A549 (cell line): ENCODE results near the gene PPP1R37. TPM values are rescaled to one million over a fixed set of nuclear protein-coding genes. Genes with fewer than 3 reads are reported as not detected.

Experiments used
- ATAC-seq, 2 experiments: fragments of 200-7000 bp in 1 of 2; fragments of >200 bp in 1 of 2; cut with Nextera tagmentation in 1 of 2; cut with Tn5 transposase in 1 of 2; 3 replicates each; pipeline versions ENCODE4 v1.8.0 to v1.9.1; 2018 to 2020; ENCODE audit warnings: mild to moderate bottlenecking in 1 of 2, moderate library complexity in 1 of 2
- CTCF ChIA-PET: fragments of 300-600 bp; sonication (Branson Sonifier 250); formaldehyde crosslinking; extraction: SDS; loops from one replicate; lab custom pipeline; 2021; ENCODE audit warnings: antibody characterized with exemption, inconsistent platforms; lab: Yijun Ruan, JAX
- POLR2A ChIA-PET: fragments of 350-600 bp; formaldehyde crosslinking; extraction: SDS; loops from one replicate; lab custom pipeline; 2021; ENCODE audit warnings: antibody characterized with exemption, inconsistent platforms; lab: Yijun Ruan, JAX
- DNase-seq, 2 experiments: peaks; one replicate each; pipeline versions ENCODE4 v3.0.0 to v3.0.0-alpha.2; 2011 to 2016; ENCODE audit warnings: low read depth in 1 of 2, low spot score in 1 of 2
- FAIRE-seq: peaks from 2 replicates; lab custom pipeline; 2011; peaks lifted over from hg19 to GRCh38; lab: Jason Lieb, UNC
- H3K27ac ChIP-seq, 2 experiments: fragments of >200 bp; sonication (Bioruptor Twin); formaldehyde crosslinking; 3 replicates each; pipeline ENCODE4 v1.5.1; 2016 to 2017
- H3K4me1 ChIP-seq: fragments of >200 bp; sonication (Bioruptor Twin); formaldehyde crosslinking; 3 replicates; pipeline ENCODE4 v1.6.1; 2016
- H3K4me2 ChIP-seq: fragments of >200 bp; sonication (Bioruptor Twin); formaldehyde crosslinking; 3 replicates; pipeline ENCODE4 v1.6.1; 2016
- H3K4me3 ChIP-seq: fragments of >200 bp; sonication (Bioruptor Twin); formaldehyde crosslinking; 3 replicates; pipeline ENCODE4 v1.5.1; 2016
- H3K9me3 ChIP-seq: fragments of >200 bp; sonication (Bioruptor Twin); formaldehyde crosslinking; 3 replicates; pipeline ENCODE4 v1.6.1; 2016
- BCL3 ChIP-seq: fragments of >200 bp; sonication (Bioruptor Twin); formaldehyde crosslinking; IDR thresholded peaks from 3 replicates; pipeline ENCODE4 v1.6.1; 2016
- CEBPB ChIP-seq, 2 experiments: fragments of >200 bp in 1 of 2; sonication (Bioruptor Twin) in 1 of 2; formaldehyde crosslinking in 1 of 2; IDR thresholded peaks; 2 replicates each; pipeline ENCODE4 v1.6.1; 2012 to 2016
- ESRRA ChIP-seq: fragments of 150-350 bp; IDR thresholded peaks from 2 replicates; pipeline ENCODE4 v1.6.1; 2014; ENCODE audit warnings: mild to moderate bottlenecking, low read length, borderline replicate concordance
- FOSL2 ChIP-seq, 2 experiments: fragments of 450-650 bp in 1 of 2; fragments of >200 bp in 1 of 2; sonication (Bioruptor Twin) in 1 of 2; formaldehyde crosslinking; IDR thresholded peaks; 2 replicates each; pipeline versions ENCODE4 v1.5.0 to v1.6.1; 2016 to 2020; ENCODE audit warnings: mild to moderate bottlenecking in 1 of 2, moderate library complexity in 1 of 2
- HES2 ChIP-seq: fragments of >200 bp; sonication (Bioruptor Twin); formaldehyde crosslinking; IDR thresholded peaks from 2 replicates; pipeline ENCODE4 v1.6.1; 2016
- HOXB5 ChIP-seq: fragments of 250-450 bp; sonication (Bioruptor Pico); IDR thresholded peaks from 2 replicates; pipeline ENCODE4 v1.5.0; 2020; ENCODE audit warnings: mild to moderate bottlenecking, moderate library complexity
- MYC ChIP-seq: IDR thresholded peaks from 2 replicates; pipeline ENCODE4 v1.6.1; 2012; ENCODE audit warnings: mild to moderate bottlenecking, inconsistent platforms, low read length, improper control_type of control experiment, borderline replicate concordance
- NPAS2 ChIP-seq: fragments of 250-450 bp; sonication (Bioruptor Pico); IDR thresholded peaks from 2 replicates; pipeline ENCODE4 v1.8.0; 2022; ENCODE audit warnings: mild to moderate bottlenecking, moderate library complexity, borderline replicate concordance
- POLR2AphosphoS2 ChIP-seq: conservative IDR thresholded peaks from 2 replicates; pipeline ENCODE4 v1.6.1; 2012; ENCODE audit warnings: low read length, improper control_type of control experiment, inconsistent platforms
- RFX5 ChIP-seq: fragments of 450-650 bp; IDR thresholded peaks from 2 replicates; pipeline ENCODE4 v1.7.1; 2014; ENCODE audit warnings: antibody characterized with exemption, mild to moderate bottlenecking, moderate library complexity
- SREBF2 ChIP-seq: fragments of 450-650 bp; IDR thresholded peaks from 2 replicates; pipeline ENCODE4 v1.6.1; 2014; ENCODE audit warnings: mild to moderate bottlenecking, moderate library complexity
- ZSCAN20 ChIP-seq: fragments of 250-450 bp; sonication (Bioruptor Pico); IDR thresholded peaks from 2 replicates; pipeline ENCODE4 v1.8.0; 2022; ENCODE audit warnings: mild to moderate bottlenecking, moderate library complexity
- WGBS: methylation state at CpG from one replicate; pipeline ENCODE4 v1.1.6; 2017; ENCODE audit errors: missing lambda C conversion rate; 5-methylcytosine and 5-hydroxymethylcytosine counted together
- polyA plus RNA-seq, 4 experiments: library from polyadenylated mRNA; depleted of rRNA in 3 of 4; stranded (reverse); fragments of >200 nt; fragmentation: RNase III in 1 of 4; extraction: RNeasy Plus Mini Kit Qiagen cat#74134 plus additional on column Dnase treatment in 1 of 4; gene quantifications; 2 replicates in 3 of 4; 3 replicates in 1 of 4; pipeline ENCODE4 v1.2.3, GENCODE V29; 2011 to 2017
- TF ChIP-seq, protein P1 (sequence below): fragments of >200 bp; sonication (Bioruptor Twin); formaldehyde crosslinking; IDR thresholded peaks from 3 replicates; pipeline ENCODE4 v1.5.1; 2016
- TF ChIP-seq, protein P2 (sequence below): IDR thresholded peaks from 2 replicates; pipeline ENCODE4 v1.6.1; 2012; ENCODE audit warnings: low read depth, borderline replicate concordance
- TF ChIP-seq, protein P3 (sequence below): fragments of 150-350 bp; IDR thresholded peaks from 2 replicates; pipeline ENCODE4 v1.6.1; 2014; ENCODE audit warnings: low read depth, mild to moderate bottlenecking, low read length

Gene PPP1R37
- polyA plus RNA-seq, 2 of the 4 experiments (the other 2 are of a cell fraction) = 9.1 to 21.8 TPM

DNA sequence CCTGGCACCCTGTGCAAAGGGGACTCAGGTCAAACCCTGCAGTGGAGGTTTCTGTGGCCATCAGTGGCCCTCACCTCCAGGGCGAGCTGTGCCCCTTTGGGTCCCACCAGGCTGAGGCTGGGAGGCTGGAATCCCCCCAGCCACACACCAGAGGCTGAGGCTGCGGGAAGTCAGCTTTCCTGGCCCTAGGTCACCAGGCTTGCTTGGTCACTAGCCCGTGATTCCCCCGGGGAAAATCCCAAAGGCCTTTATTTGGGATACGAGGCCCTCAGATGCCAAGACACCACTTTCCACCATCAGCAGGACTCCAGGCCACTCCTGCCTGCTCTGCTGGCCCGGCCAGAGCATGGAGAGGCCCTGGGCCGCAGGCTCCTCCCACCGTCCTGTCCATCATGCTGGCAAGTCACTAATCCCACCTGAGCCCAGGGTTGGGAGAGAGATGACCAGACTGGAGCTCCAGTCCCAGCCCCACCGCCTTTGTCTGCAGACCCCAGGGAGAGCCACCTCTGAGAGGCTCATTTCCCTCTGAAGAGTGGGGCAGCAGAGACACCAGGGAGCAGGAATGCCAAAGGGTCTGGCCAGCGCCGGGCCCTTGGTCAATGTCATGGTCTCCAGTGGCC, 63.1 kb downstream of the PPP1R37 start:
- Histone ChIP-seq H3K9me3 (no peaks in the 10 kb centered on the region), H3K27ac (peak overlapping the region in 1 of 2 experiments; percentile 60; a peak in 1 of 6 replicates), H3K4me3 (no peak overlapping the region), H3K4me1 (peaks cover 17% of the 10 kb centered on the region; the same call in 2 of the 3 replicates), H3K4me2 (no peak overlapping the region)
- POLR2A ChIA-PET = interaction anchor here (0.9 kb wide), 1 partner anchor 64 kb away, joined by 3 read pairs; no protein-coding TSS in a partner anchor
- TF ChIP-seq BCL3 = no peak
- FAIRE-seq (no peak), DNase-seq (no peak), ATAC-seq (peak; percentile 3 to 6; a peak in 2 of 6 replicates)
- WGBS = 78% methylated on average over 11 of the region's 11 CpGs
- CTCF ChIA-PET = interaction anchor here (0.8 to 2.0 kb wide), 3 partner anchors 10 to 183 kb away, joined by 3 to 9 read pairs (median 5); no protein-coding TSS in a partner anchor

GRCh38 chr19:45156751-45157150, 63.8 kb downstream of the PPP1R37 start:
- Histone ChIP-seq H3K27ac (peak overlapping the region in 1 of 2 experiments; percentile 60; a peak in 1 of 6 replicates), H3K4me1 (peaks cover 16% of the 10 kb centered on the region; the same call in 2 of the 3 replicates), H3K4me2 (no peak overlapping the region), H3K9me3 (no peaks in the 10 kb centered on the region), H3K4me3 (no peak overlapping the region)
- ChIA-PET POLR2A (interaction anchor here (0.9 kb wide), 1 partner anchor 65 kb away, joined by 3 read pairs; no protein-coding TSS in a partner anchor), CTCF (interaction anchor here (0.8 to 2.0 kb wide), 3 partner anchors 10 to 182 kb away, joined by 3 to 9 read pairs (median 5); no protein-coding TSS in a partner anchor)
- no peak for FAIRE-seq
- TF ChIP-seq NPAS2 (CRISPR knock-in tag) (no peak), ZSCAN20 (CRISPR knock-in tag) (no peak), ESRRA (no peak), HES2 (no peak), FOSL2 (IDR thresholded peaks at IDR 0.05) (no peak), FOSL2 (CRISPR knock-in tag; IDR thresholded peaks at IDR 0.05) (no peak), MYC (no peak), SREBF2 (no peak), HOXB5 (CRISPR knock-in tag) (no peak)
- TF ChIP-seq, protein P1, sequence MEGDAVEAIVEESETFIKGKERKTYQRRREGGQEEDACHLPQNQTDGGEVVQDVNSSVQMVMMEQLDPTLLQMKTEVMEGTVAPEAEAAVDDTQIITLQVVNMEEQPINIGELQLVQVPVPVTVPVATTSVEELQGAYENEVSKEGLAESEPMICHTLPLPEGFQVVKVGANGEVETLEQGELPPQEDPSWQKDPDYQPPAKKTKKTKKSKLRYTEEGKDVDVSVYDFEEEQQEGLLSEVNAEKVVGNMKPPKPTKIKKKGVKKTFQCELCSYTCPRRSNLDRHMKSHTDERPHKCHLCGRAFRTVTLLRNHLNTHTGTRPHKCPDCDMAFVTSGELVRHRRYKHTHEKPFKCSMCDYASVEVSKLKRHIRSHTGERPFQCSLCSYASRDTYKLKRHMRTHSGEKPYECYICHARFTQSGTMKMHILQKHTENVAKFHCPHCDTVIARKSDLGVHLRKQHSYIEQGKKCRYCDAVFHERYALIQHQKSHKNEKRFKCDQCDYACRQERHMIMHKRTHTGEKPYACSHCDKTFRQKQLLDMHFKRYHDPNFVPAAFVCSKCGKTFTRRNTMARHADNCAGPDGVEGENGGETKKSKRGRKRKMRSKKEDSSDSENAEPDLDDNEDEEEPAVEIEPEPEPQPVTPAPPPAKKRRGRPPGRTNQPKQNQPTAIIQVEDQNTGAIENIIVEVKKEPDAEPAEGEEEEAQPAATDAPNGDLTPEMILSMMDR = no peak
- TF ChIP-seq, protein P2, sequence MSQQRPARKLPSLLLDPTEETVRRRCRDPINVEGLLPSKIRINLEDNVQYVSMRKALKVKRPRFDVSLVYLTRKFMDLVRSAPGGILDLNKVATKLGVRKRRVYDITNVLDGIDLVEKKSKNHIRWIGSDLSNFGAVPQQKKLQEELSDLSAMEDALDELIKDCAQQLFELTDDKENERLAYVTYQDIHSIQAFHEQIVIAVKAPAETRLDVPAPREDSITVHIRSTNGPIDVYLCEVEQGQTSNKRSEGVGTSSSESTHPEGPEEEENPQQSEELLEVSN = no peak
- TF ChIP-seq, protein P3, sequence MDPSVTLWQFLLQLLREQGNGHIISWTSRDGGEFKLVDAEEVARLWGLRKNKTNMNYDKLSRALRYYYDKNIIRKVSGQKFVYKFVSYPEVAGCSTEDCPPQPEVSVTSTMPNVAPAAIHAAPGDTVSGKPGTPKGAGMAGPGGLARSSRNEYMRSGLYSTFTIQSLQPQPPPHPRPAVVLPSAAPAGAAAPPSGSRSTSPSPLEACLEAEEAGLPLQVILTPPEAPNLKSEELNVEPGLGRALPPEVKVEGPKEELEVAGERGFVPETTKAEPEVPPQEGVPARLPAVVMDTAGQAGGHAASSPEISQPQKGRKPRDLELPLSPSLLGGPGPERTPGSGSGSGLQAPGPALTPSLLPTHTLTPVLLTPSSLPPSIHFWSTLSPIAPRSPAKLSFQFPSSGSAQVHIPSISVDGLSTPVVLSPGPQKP = no peak
- 81% methylated on average over 11 of the region's 11 CpGs for WGBS
- ATAC-seq = 0 out of 6 replicates have a peak, but pooled peaks have one; percentile 1 to 2
- no peak for DNase-seq

- ATAC-seq = no peak
- Histone ChIP-seq H3K27ac (no peak overlapping the region; a peak in 1 of 6 replicates), H3K4me2 (no peak overlapping the region), H3K4me1 (peaks cover 12% of the 10 kb centered on the region; the same call in 2 of the 3 replicates), H3K9me3 (no peaks in the 10 kb centered on the region), H3K4me3 (no peak overlapping the region)
- TF ChIP-seq POLR2AphosphoS2 (0 out of 2 replicates have a peak, but pooled peaks have one; percentile 33), RFX5 (no peak), CEBPB (IDR thresholded peaks at IDR 0.05) (no peak)
- CTCF ChIA-PET = interaction anchor here (1.4 to 2.9 kb wide), 5 partner anchors 8 to 55 kb away, joined by 3 to 14 read pairs (median 9); partner anchors contain the start of genes BLOC1S3 and TRAPPC6A
- no peak for FAIRE-seq
- POLR2A ChIA-PET = no interaction called here
- 81% methylated on average over 22 of the region's 27 CpGs for WGBS
- no peak for DNase-seq
Observed at GRCh38 chr19:45158503-45159209, 65.7 kb downstream of the PPP1R37 start.
